Measurements from ENCODE around the gene CLDN5.
"Not testable (repeated sequence)": the region's sequence is repeated elsewhere in the genome, so short reads cannot be mapped to it uniquely, and the experiment has no call there.

The CLDN5 gene

DNA sequence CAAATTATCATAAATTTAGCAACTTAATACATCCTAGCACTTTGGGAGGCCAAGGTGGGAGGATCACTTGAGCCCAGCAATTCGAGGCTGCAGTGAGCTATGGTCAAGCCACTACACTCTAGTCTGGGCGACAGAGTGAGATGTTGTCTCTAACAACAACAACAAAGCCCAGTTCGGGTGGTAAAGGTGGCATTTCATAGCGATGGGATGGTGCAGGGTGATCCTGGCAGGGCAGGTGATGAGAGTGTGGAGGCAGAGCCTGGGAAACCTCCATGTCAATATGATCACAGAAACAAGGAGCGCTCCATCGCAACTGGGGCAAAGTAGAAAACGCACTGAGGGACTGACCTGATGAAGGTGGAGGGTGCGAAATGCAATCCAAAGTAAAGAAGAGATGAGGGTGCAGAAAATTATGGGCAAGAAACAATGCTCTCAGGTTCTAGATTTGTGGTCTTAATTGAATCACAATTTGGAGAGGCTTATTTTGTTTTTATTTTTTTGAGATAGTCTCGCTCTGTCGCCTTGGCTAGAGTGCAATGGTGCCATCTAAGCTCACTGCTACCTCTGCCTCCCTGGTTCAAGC lies 32.8 kb upstream of the CLDN5 start:
- H3K36me3 ChIP-seq (ENCODE audit: insufficient read depth, low read length), result no peaks in the 10 kb centered on the region
- no peaks in the 10 kb centered on the region for H3K27me3 ChIP-seq (ENCODE audit: insufficient read depth, low read length)
- H2AFZ ChIP-seq (ENCODE audit: low read depth, low read length), result no peak overlapping the region
- H3K4me1 ChIP-seq (ENCODE audit: insufficient read depth, low read length), result no peaks in the 10 kb centered on the region
- no peaks in the 10 kb centered on the region for H3K9me3 ChIP-seq (ENCODE audit: low read length)
- H3K4me3 ChIP-seq (ENCODE audit: low read length), result no peak overlapping the region

DNA sequence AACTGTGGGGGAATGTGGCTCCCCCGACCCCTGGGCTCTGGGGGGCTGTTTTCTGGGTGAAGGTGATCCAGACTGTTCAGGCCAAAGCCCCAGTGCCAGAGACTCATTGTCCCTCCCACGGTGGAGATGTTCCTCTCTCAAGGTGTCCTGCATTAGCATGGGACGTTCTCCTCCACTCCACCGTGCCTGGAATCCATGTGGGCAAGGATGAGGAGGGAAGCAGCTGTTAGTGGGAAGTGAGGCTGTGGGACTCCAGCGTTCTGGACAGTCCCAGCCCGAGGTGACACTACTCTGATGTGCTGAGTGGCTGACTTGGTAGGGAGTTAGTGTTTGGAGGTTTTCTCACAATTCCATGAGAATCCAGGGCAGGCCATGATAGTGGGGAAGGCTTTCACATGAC lies 31.4 kb upstream of the CLDN5 start:
- no peaks in the 10 kb centered on the region for H3K9me3 ChIP-seq (ENCODE audit: low read length)
- no peaks in the 10 kb centered on the region for H3K4me1 ChIP-seq (ENCODE audit: insufficient read depth, low read length)
- no peak overlapping the region for H3K4me3 ChIP-seq (ENCODE audit: low read length)
- no peaks in the 10 kb centered on the region for H3K27me3 ChIP-seq (ENCODE audit: insufficient read depth, low read length)
- no peaks in the 10 kb centered on the region for H3K36me3 ChIP-seq (ENCODE audit: insufficient read depth, low read length)
- H2AFZ ChIP-seq (ENCODE audit: low read depth, low read length), result no peak overlapping the region

DNA sequence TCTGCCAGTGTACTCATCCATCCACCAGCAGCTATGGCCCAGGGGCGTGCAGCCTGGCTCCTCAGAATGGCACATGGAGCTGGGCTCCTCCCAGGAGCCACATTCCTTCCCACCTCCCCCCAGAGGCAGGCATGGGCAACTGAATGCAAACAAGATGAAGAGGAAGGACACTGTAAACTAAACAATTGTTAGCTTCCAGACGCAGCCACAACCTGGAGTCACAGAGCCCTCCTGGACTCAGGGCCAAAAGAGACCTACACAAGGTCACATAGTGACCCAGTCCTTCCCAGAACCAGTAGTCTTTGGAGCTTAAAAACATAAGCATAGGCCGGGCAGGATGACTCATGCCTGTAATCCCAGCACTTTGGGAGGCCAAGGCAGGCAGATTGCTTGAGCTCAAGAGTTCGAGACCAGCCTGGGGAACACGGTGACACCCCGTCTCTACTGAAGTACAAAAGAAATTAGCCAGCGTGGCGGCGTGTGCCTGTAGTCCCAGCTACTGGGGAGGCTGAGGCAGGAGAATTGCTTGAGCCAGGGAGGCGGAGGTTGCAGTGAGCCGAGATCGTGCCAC lies 30.7 kb upstream of the CLDN5 start:
- Histone ChIP-seq H3K36me3 (ENCODE audit: insufficient read depth, low read length) (no peaks in the 10 kb centered on the region), H3K27me3 (ENCODE audit: insufficient read depth, low read length) (no peaks in the 10 kb centered on the region), H2AFZ (ENCODE audit: low read depth, low read length) (no peak overlapping the region), H3K9me3 (ENCODE audit: low read length) (no peaks in the 10 kb centered on the region), H3K4me1 (ENCODE audit: insufficient read depth, low read length) (no peaks in the 10 kb centered on the region), H3K4me3 (ENCODE audit: low read length) (no peak overlapping the region)

DNA sequence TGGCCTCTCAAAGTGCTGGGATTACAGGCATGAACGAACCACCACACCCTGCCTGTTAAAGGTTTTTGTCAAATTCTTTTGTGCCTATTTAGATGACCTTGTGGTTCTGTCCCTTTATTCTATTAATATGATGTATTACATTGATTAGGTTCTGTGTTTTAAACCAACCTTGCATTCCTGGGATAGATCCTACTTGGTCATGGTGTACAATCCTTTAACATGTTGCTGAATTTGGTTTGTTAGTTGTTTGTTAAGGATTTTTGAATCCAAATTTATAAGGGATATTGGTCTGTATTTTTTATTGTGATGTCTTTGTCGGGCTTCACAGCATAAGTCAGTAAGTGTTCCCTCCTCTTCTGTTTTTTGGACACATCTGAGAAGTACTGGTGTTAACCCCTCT lies 29.0 kb upstream of the CLDN5 start:
- H3K4me1 ChIP-seq (ENCODE audit: insufficient read depth, low read length), result no peaks in the 10 kb centered on the region
- H3K9me3 ChIP-seq (ENCODE audit: low read length), result no peaks in the 10 kb centered on the region
- H3K4me3 ChIP-seq (ENCODE audit: low read length), result no peak overlapping the region
- H3K36me3 ChIP-seq (ENCODE audit: insufficient read depth, low read length), result no peaks in the 10 kb centered on the region
- no peaks in the 10 kb centered on the region for H3K27me3 ChIP-seq (ENCODE audit: insufficient read depth, low read length)
- H2AFZ ChIP-seq (ENCODE audit: low read depth, low read length), result no peak overlapping the region

DNA sequence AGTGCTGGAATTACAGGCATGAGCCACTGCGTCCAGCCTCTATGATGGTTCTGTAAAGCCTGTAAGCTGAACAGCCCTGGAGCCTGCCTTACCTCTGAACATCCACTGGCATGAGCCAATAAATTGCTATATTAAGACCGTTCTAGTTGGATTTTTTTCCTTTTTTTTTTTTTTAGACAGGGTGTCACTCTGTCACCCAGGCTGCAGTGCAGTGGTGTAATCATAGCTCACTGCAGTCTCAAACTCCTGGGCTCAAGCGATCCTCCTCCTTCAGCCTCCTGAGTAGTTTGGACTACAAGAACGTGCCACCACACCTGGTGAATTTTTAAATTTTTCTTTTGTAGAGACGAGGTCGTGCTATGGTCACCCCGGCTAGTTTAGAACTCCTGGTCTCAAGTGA lies 26.2 kb upstream of the CLDN5 start:
- no peaks in the 10 kb centered on the region for H3K4me1 ChIP-seq (ENCODE audit: insufficient read depth, low read length)
- no peak overlapping the region for H3K4me3 ChIP-seq (ENCODE audit: low read length)
- no peaks in the 10 kb centered on the region for H3K9me3 ChIP-seq (ENCODE audit: low read length)

DNA sequence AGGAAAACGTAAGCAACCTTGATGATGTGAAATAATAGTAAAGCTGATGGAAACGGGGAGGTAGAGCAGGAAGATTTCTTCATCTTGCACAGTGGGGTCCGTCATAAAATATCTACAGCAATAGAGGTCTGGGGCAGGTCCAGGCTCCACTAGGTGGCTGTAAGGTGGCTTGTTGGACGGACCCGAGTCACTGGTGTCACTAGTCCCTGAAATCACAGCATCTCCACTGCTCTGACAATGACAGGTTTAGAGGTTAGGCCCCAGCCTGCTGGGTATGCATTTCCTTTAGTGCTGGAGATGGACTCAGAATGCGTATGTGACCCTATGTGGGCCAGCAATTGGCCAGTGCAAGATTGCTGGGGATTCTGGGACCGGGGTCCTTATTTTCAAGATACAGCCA lies 25.2 kb upstream of the CLDN5 start:
- H2AFZ ChIP-seq (ENCODE audit: low read depth, low read length), result no peak overlapping the region
- H3K4me3 ChIP-seq (ENCODE audit: low read length), result no peak overlapping the region
- no peaks in the 10 kb centered on the region for H3K4me1 ChIP-seq (ENCODE audit: insufficient read depth, low read length)

More for the DNA sequence above, 26.2 kb upstream of the CLDN5 start:
- H3K36me3 ChIP-seq (ENCODE audit: insufficient read depth, low read length), result no peaks in the 10 kb centered on the region
- no peaks in the 10 kb centered on the region for H3K27me3 ChIP-seq (ENCODE audit: insufficient read depth, low read length)
- no peak overlapping the region for H2AFZ ChIP-seq (ENCODE audit: low read depth, low read length)

DNA sequence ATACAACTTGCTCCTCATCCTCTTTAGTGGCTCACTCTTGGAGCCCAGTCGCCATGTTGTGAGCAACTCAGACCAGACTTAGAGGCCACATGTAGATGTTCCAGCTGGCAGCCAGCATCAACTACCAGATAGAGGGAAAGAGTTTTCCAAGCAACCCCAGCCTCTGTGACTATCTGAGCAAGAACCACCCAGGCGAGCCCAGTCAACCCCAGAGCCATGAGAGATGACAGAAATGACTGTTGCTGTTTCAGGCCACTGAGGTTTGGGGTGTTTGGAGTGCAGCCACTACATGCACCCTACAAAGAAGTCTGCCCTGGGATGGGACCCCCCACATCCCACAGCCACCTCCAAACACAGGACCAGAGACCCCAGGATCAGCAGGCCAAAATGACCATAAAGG lies 24.8 kb upstream of the CLDN5 start:
- Histone ChIP-seq H2AFZ (ENCODE audit: low read depth, low read length) (no peak overlapping the region), H3K4me3 (ENCODE audit: low read length) (no peak overlapping the region), H3K4me1 (ENCODE audit: insufficient read depth, low read length) (no peaks in the 10 kb centered on the region), H3K36me3 (ENCODE audit: insufficient read depth, low read length) (no peaks in the 10 kb centered on the region), H3K27me3 (ENCODE audit: insufficient read depth, low read length) (peaks cover 9% of the 10 kb centered on the region), H3K9me3 (ENCODE audit: low read length) (no peaks in the 10 kb centered on the region)

More for the DNA sequence above, 25.2 kb upstream of the CLDN5 start:
- Histone ChIP-seq H3K36me3 (ENCODE audit: insufficient read depth, low read length) (no peaks in the 10 kb centered on the region), H3K9me3 (ENCODE audit: low read length) (no peaks in the 10 kb centered on the region), H3K27me3 (ENCODE audit: insufficient read depth, low read length) (peaks cover 4% of the 10 kb centered on the region)

DNA sequence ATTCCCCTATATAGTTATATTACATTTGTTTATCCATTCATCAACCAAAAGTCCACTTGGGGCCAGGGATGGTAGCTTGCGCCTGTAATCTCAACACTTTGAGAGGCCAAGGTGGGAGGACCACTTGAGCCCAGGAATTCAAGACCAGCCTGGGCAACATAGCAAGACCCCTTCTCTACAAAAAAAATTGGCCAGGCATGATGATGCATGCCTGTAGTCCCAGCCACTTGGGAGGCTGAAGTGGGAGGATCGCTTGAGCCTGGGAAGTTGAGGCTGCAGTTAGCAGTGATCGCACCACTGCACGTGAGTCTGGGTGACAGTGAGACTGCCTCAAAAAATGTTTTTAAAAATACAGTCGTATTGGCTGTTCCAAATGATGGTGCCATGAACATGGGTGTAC lies 24.2 kb upstream of the CLDN5 start:
- H3K4me1 ChIP-seq (ENCODE audit: insufficient read depth, low read length); H3K9me3 ChIP-seq (ENCODE audit: low read length); H3K36me3 ChIP-seq (ENCODE audit: insufficient read depth, low read length); H3K4me3 ChIP-seq (ENCODE audit: low read length); H2AFZ ChIP-seq (ENCODE audit: low read depth, low read length): not testable (repeated sequence)
- peaks cover 12% of the 10 kb centered on the region for H3K27me3 ChIP-seq (ENCODE audit: insufficient read depth, low read length)

DNA sequence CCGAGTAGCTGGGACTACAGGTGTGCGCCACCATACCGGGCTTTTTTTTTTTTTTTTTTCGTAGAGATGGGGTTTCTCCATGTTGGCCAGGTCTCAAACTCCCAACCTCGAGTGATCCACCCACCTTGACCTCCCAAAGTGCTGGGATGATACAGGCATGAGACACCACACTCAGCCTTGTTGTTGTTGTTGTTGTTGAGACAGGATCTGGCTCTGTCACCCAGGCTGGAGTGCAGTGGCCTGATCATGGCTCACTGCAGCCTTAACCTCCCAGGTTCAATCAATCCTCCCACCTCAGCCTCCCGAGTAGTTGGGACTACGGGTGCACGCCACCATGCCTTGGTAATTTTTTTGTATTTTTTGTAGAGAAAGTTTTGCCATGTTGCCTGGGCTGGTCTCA lies 23.4 kb upstream of the CLDN5 start:
- no peak overlapping the region for H3K4me3 ChIP-seq (ENCODE audit: low read length)
- no peaks in the 10 kb centered on the region for H3K36me3 ChIP-seq (ENCODE audit: insufficient read depth, low read length)
- no peaks in the 10 kb centered on the region for H3K4me1 ChIP-seq (ENCODE audit: insufficient read depth, low read length)
- no peaks in the 10 kb centered on the region for H3K9me3 ChIP-seq (ENCODE audit: low read length)
- no peak overlapping the region for H2AFZ ChIP-seq (ENCODE audit: low read depth, low read length)
- H3K27me3 ChIP-seq (ENCODE audit: insufficient read depth, low read length), result peaks cover 12% of the 10 kb centered on the region

DNA sequence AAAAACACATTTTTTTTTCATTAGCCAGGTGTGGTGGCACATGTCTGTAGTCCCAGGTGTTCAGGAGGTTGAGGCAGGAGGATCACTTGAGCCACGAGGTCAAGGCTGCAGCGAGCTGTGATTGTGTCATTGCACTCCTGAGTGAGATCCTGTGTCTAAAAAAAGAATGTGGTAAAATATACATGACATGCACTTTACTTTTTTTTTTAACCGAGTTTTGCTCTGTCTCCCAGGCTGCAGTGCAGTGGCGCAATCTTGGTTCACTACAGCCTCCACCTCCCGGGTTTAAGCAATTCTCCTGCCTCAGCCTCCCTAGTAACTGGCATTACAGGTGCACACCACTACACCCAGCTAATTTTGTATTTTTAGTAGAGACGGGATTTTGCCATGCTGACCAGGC lies 22.5 kb upstream of the CLDN5 start:
- no peak overlapping the region for H2AFZ ChIP-seq (ENCODE audit: low read depth, low read length)
- H3K36me3 ChIP-seq (ENCODE audit: insufficient read depth, low read length), result no peaks in the 10 kb centered on the region
- no peak overlapping the region for H3K4me3 ChIP-seq (ENCODE audit: low read length)
- no peaks in the 10 kb centered on the region for H3K9me3 ChIP-seq (ENCODE audit: low read length)
- H3K4me1 ChIP-seq (ENCODE audit: insufficient read depth, low read length), result no peaks in the 10 kb centered on the region
- peaks cover 12% of the 10 kb centered on the region for H3K27me3 ChIP-seq (ENCODE audit: insufficient read depth, low read length)

DNA sequence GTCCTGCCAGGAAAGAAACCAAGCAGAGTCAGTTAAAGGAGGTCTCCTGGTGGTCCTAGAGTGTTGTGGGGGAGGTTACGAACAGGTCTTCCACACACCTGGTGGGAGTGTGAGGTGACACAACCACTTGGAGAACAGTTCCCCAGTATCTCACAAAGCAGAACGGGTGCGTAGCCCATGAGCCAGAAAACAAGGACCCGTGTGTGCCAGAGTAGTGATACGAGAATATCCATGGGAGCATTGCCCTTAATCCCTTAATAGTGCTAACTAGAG lies 21.7 kb upstream of the CLDN5 start:
- Histone ChIP-seq H3K36me3 (ENCODE audit: insufficient read depth, low read length) (no peaks in the 10 kb centered on the region), H2AFZ (ENCODE audit: low read depth, low read length) (no peak overlapping the region), H3K9me3 (ENCODE audit: low read length) (no peaks in the 10 kb centered on the region), H3K4me1 (ENCODE audit: insufficient read depth, low read length) (no peaks in the 10 kb centered on the region), H3K27me3 (ENCODE audit: insufficient read depth, low read length) (peaks cover 12% of the 10 kb centered on the region), H3K4me3 (ENCODE audit: low read length) (no peak overlapping the region)

DNA sequence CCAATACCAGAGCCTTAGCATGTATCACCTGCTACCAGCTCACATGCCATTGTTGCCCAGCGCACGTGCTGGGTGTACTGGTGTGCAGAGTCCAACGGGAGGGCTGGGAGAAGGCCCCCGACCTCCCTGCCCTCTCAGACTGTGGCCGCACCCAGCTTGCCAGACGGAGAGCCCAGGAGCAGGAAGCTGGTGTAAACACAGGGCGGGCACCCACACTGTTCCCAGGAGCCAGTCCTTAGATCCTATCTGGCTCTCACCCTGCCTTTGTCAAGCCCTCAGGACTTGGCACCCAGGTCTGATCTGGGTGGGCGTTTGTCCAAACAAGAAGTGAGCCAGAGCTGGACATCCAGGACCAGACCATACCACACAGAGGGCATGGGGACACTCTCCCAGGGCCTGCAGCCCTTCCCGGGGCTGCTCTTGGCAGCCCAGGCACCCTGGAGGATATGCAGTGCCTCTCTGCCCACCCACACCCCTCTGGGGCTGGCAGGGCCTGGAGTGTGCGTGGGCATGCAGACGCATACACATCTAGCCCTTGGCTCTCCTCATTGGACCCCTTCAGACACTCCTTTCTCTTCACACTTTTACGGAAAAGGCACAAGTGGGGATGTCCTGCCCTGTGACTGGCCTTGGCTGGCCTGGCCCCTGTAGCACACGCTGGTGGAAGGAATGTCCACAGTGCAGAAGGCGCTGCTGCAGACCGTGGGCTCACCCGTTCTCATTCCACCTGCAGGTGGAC lies 19.9 kb upstream of the CLDN5 start:
- no peaks in the 10 kb centered on the region for H3K36me3 ChIP-seq (ENCODE audit: insufficient read depth, low read length)
- peaks cover 12% of the 10 kb centered on the region for H3K27me3 ChIP-seq (ENCODE audit: insufficient read depth, low read length)
- H3K4me3 ChIP-seq (ENCODE audit: low read length), result no peak overlapping the region

DNA sequence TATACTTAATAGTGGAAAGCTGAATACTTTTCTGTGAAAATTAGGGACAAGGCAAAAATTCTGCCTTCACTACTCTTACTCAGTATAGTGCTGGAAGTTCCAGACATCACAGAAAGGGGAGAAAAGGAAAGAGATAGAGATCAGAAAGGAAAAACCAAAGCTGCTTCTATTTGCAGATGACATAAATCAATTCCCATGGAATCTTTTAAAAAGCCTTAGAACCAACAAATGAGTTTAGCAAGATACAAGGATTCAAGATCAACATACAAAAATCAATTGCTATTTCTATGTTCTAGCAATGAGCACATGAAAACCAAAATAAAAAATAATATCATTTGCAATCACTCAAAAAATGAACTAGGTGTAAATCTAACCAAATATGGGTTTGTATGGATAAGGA lies 16.2 kb upstream of the CLDN5 start:
- H3K36me3 ChIP-seq (ENCODE audit: insufficient read depth, low read length), result no peaks in the 10 kb centered on the region
- no peaks in the 10 kb centered on the region for H3K4me1 ChIP-seq (ENCODE audit: insufficient read depth, low read length)
- no peak overlapping the region for H2AFZ ChIP-seq (ENCODE audit: low read depth, low read length)
- H3K9me3 ChIP-seq (ENCODE audit: low read length), result no peaks in the 10 kb centered on the region
- H3K4me3 ChIP-seq (ENCODE audit: low read length), result no peak overlapping the region
- peaks cover 12% of the 10 kb centered on the region for H3K27me3 ChIP-seq (ENCODE audit: insufficient read depth, low read length)

More for the DNA sequence above, 19.9 kb upstream of the CLDN5 start:
- Histone ChIP-seq H3K4me1 (ENCODE audit: insufficient read depth, low read length) (no peaks in the 10 kb centered on the region), H3K9me3 (ENCODE audit: low read length) (no peaks in the 10 kb centered on the region), H2AFZ (ENCODE audit: low read depth, low read length) (no peak overlapping the region)

Data from neuron (in vitro differentiated cells).